T-helper 9 cell (primary cell): ENCODE measurements around the gene KCNJ12.
"Not testable (repeated sequence)": the region's sequence is repeated elsewhere in the genome, so short reads cannot be mapped to it uniquely, and the experiment has no call there.

Experiments used
- DNase-seq: peaks from one replicate; pipeline ENCODE4 v3.0.0-alpha.2; 2020

The KCNJ12 gene

DNA sequence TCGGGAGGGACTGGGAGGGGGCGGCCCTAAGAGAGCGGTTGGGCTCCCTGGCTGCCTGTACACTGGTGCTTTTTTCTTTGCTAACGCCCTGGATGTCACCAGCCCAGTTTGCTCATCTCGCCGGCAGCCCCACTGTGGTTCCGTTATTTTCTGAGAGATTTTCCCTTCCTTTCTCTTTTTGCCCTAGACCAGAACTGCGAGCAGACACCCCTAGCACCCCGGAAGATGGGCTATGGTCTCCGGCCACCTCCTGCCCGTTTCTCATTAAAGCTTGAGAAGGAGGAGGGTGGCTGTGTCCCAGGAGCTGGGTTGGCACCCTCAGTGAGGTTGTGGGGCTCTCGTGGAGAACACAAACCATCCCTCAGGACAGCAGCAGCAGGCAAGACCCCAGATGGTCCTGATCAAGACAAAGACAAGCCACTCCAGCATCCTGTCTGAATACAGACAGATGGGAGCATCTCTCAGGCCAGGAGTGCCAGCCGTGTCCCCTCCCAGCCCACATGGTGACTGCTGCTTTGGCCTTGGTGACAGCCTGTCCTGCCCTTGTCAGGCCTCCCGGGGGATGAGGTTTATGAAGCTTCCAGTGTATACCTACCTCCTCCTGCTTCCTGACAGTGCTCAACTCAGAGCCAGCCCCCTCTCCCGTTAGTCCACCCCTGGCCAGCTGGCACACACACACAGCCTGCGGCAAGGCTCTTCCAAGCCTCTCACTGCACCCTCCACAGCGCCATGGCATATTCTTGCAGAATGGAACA lies 77.2 kb downstream of the KCNJ12 start:
- DNase-seq = no peak

DNA sequence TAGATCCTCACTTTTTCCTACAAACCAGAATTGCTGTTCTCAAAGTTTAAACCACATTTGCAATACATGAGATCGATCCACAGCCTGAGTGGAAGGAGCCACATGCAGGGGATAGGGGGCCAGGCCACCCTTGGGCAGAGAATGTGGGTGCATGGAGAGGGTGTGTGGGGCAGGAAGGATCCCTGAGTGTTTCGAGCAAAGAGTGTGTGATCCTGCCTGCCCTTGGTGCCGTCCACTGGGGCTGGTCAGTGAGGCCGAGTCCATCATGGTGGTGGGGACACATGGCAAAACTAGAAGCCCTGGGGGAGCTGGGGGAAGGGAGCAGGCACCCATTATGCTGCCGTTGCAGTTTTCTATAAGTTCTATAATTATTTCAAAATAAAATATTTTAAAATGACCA lies 77.8 kb downstream of the KCNJ12 start:
- DNase-seq = not testable (repeated sequence)

DNA sequence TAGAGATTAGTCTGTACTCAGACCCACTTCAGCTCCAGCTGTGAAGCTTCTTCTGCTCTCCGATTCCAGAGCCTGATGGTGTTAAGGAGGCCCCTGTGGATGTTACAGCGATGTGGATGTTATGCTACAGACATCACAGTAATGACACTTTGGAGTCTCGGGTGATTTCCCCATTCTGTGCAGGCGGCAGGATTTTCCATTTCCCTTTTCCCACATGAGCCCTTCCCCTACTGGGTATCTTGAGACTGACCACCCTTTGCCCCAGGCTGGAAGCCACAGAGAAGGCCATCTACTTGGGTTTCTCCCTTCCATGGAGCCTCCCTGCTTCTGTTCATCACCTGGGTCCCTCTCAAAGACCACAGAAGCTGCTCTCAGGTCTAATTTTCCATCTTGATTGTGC lies 78.3 kb downstream of the KCNJ12 start:
- DNase-seq = no peak

GRCh38 chr17:21455761-21456160 lies 79.6 kb downstream of the KCNJ12 start:
- DNase-seq = no peak

DNA sequence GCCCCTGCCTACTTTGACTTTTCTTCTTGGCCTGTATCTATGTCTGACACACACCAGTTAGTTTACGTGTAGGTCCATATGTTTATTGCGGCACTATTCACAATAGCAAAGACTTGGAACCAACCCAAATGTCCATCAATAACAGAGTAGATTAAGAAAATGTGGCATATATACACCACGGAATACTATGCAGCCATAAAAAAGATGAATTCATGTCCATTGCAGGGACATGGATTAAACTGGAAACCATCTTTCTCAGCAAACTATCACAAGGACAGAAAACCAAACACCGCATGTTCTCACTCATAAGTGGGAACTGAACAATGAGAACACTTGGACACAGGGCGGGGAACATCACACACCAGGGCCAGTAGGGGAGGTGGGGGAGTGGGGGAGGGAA lies 80.3 kb downstream of the KCNJ12 start:
- not testable (repeated sequence) for DNase-seq

- peak; percentile 91 for DNase-seq
These were observed 81.2 kb downstream of the KCNJ12 start for GRCh38 chr17:21457051-21458026.

- DNase-seq = no peak
These were observed 81.9 kb downstream of the KCNJ12 start for GRCh38 chr17:21458054-21458453.

GRCh38 chr17:21459536-21459935 lies 83.4 kb downstream of the KCNJ12 start:
- no peak for DNase-seq

GRCh38 chr17:21460358-21460757 lies 84.2 kb downstream of the KCNJ12 start:
- DNase-seq = no peak

GRCh38 chr17:21462237-21462636 lies 86.1 kb downstream of the KCNJ12 start:
- DNase-seq = no peak

DNA sequence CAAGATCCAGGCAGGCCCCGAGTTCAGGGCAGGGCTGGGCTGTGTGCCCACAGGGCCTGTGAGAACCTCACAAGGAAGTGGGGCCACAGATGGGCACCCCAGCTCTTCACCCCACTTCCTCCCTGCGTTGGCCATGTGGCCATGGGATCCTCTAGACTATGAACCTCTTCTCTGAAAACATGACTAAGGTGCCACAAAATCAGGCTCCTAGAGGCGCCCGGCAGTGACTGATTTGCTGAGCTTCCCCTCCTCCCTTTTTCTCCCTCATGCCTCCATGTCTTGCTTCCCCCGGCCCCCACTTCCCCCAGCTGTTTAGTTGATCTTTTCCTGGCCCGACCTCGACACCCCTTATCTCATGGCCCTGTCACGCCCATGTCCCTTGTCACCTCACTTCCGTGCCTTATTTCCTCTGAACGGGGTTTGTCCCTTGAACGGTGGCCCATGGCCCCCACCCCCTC lies 87.1 kb downstream of the KCNJ12 start:
- no peak for DNase-seq

- DNase-seq = no peak
These were observed 87.7 kb downstream of the KCNJ12 start for GRCh38 chr17:21463779-21464407.

DNA sequence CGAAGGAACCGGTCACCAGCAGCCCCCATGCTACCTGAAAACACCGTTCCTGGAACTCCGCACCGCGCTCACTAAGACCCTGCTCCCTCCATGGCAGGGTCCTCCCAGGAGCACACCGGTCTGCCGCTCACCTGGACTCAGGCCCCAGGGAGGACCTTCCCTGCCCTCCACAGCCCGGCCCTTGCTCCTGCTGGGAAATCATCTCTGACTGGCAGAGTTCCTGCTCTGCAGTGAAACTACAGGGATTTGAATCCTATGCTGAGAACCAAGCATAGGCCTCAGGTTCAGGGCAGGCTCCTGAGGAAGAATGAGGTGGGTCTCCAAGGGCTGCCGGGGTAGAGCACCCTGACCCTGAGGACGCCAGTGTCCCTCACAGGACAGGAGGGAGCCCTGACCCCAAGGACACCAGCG lies 88.5 kb downstream of the KCNJ12 start:
- no peak for DNase-seq

DNA sequence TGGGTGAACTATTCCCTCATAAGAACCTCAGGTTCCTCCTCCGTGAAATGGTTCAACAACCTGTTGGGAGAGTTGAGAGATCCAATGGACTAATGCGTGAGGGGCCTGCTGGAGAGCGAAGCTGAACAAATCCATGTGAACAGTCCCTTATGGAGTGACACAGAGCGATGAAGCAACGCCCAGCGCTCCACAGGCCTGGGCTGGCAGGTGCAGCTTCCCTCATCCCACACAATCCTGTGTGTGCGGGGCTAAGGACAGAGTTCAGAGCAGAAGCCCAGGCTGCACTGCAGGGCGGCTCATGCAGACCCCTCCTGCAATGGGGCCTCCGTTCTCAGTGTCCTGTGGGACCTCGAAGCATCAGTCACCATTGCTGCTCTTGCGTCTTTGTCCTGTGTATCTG lies 90.4 kb downstream of the KCNJ12 start:
- DNase-seq = no peak

- no peak for DNase-seq
These were observed 91.0 kb downstream of the KCNJ12 start for GRCh38 chr17:21467196-21467595.

DNA sequence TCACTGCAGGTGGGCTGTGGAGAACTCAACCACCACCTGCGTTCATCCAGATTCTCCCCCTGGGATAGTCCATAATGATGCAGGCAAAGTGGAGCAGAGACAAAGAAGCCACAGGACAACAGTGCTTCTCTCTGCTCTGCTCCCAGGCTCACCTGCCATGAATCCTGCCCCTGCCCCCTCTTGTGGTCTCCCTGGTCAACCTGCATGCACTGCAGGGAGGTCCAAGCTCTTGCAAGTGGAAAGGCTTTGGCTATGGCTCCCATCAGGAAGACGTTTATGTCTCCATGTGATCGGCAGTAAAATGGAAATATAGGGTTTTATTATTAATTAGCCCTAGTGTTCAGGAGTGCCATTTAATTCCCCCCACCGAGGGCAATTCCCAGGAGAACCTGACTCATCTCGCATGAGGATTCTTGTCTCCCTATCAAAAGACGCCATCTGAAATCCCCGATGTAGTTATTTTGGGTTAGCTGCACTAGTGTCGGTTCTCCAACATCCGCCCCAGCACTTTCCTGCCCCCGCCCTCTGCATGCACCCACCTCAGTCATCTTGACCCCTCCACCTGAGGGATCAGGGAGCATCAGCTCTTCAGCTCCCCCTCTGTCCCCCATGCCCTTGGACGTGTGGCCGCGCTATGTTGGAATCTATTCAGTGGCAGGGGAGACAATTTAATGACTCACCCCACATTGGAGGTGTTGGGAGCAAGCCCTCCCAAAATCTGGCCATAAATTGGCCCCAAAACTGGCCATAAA lies 91.8 kb downstream of the KCNJ12 start:
- DNase-seq = no peak
